ENCODE measurements around the gene KRTAP21-1.

GRCh38 chr21:30726726-30727125 is 28.5 kb downstream of the KRTAP21-1 start:
- TF ChIP-seq ZNF274 (IDR thresholded peaks at IDR 0.05; ENCODE audit: low read depth, low read length) (no peak), YY1 (IDR thresholded peaks at IDR 0.05; ENCODE audit: insufficient read depth, insufficient read length) (no peak)
